MM.1S (cell line): ENCODE data around the gene ITGB3BP.

Source experiments
- DNase-seq: peaks from one replicate; pipeline ENCODE4 v3.0.0-alpha.2; 2015
- H2AFZ ChIP-seq: fragments of 300-600 bp; sonication (generic); 2 replicates; pipeline ENCODE4 v1.6.0; 2016; ENCODE audit warnings: antibody characterized with exemption, low read length
- H3F3A ChIP-seq: fragments of 300-600 bp; sonication (generic); 2 replicates; pipeline ENCODE4 v1.6.1; 2016; ENCODE audit warnings: mild to moderate bottlenecking, antibody characterized with exemption, low read length, moderate library complexity, mixed read lengths; ENCODE audit not compliant: insufficient read depth
- H3K27ac ChIP-seq: fragments of 300-600 bp; sonication (generic); 2 replicates; pipeline ENCODE4 v1.5.1; 2016; ENCODE audit warnings: mild to moderate bottlenecking, low read length
- H3K27me3 ChIP-seq: fragments of 300-600 bp; sonication (generic); replicated peaks from 2 replicates; pipeline ENCODE4 v1.6.0; 2016; ENCODE audit warnings: low read length; ENCODE audit not compliant: insufficient read depth
- H3K36me3 ChIP-seq: fragments of 300-600 bp; sonication (generic); replicated peaks from 2 replicates; pipeline ENCODE4 v1.6.1; 2016; ENCODE audit warnings: mild to moderate bottlenecking, low read length, mixed read lengths; ENCODE audit not compliant: insufficient read depth
- H3K4me1 ChIP-seq: fragments of 300-600 bp; sonication (generic); 2 replicates; pipeline ENCODE4 v1.6.1; 2016; ENCODE audit warnings: low read length, mixed read lengths
- H3K4me2 ChIP-seq: fragments of 300-600 bp; sonication (generic); 2 replicates; pipeline ENCODE4 v1.6.0; 2016; ENCODE audit warnings: low read depth, low read length
- H3K4me3 ChIP-seq: fragments of 300-600 bp; sonication (generic); 2 replicates; pipeline ENCODE4 v1.5.1; 2016; ENCODE audit warnings: low read length, mixed read lengths
- H3K79me2 ChIP-seq: fragments of 300-600 bp; sonication (generic); 2 replicates; pipeline ENCODE4 v1.6.1; 2016; ENCODE audit warnings: mixed run types, low read length, mixed read lengths
- H3K9ac ChIP-seq: fragments of 300-600 bp; sonication (generic); 2 replicates; pipeline ENCODE4 v1.6.1; 2016; ENCODE audit warnings: low read length, mixed read lengths
- H3K9me2 ChIP-seq: fragments of 300-600 bp; sonication (generic); replicated peaks from 2 replicates; pipeline ENCODE4 v1.6.1; 2016; ENCODE audit warnings: mild to moderate bottlenecking, low read length, mixed read lengths; ENCODE audit not compliant: insufficient read depth
- H3K9me3 ChIP-seq: fragments of 300-600 bp; sonication (generic); replicated peaks from 2 replicates; pipeline ENCODE4 v1.6.1; 2016; ENCODE audit warnings: mild to moderate bottlenecking, low read length, mixed read lengths; ENCODE audit not compliant: insufficient read depth
- H4K20me1 ChIP-seq: fragments of 300-600 bp; sonication (generic); 2 replicates; pipeline ENCODE4 v1.6.1; 2016; ENCODE audit warnings: mild to moderate bottlenecking, low read length, moderate library complexity, mixed read lengths; ENCODE audit not compliant: insufficient read depth
- EZH2 ChIP-seq: fragments of 300-600 bp; sonication (generic); optimal IDR thresholded peaks from 2 replicates; pipeline ENCODE3; 2017; ENCODE audit warnings: low read depth, mild to moderate bottlenecking, antibody characterized with exemption, low read length, mixed read lengths
- EZH2phosphoT487 ChIP-seq: fragments of 300-600 bp; sonication (generic); IDR thresholded peaks from 2 replicates; pipeline ENCODE4 v1.6.1; 2018; ENCODE audit warnings: antibody characterized with exemption, low read length
- TF ChIP-seq, protein P1 (sequence below): fragments of 300-600 bp; sonication (generic); IDR thresholded peaks from 2 replicates; pipeline ENCODE4 v1.5.1; 2016; ENCODE audit warnings: antibody characterized with exemption, low read length, mixed read lengths

Gene ITGB3BP

DNA sequence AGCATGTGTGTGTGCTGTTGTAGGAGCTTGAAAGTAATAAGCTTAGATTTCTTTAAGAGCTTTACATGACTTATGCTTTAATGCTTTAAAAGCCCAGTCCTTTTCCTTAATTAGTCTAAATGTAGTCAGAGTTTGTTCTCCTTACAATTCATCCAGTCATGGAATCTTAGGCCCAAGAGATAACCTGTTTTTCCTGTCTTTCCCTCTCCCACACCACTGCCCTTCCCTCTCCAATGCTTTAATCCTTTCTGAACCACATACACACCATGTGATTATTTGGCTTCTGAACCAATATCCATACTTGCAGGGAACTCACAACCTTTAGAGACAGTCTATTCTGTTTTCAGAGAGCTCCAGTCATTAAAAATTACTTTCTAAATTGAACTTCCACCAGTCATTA lies 118.0 kb downstream of the ITGB3BP start:
- Histone ChIP-seq H3K27me3 (no peaks in the 10 kb centered on the region), H3K9ac (no peak overlapping the region), H3F3A (no peaks in the 10 kb centered on the region), H3K27ac (no peak overlapping the region), H4K20me1 (no peaks in the 10 kb centered on the region), H3K4me3 (no peak overlapping the region), H3K79me2 (no peaks in the 10 kb centered on the region), H3K4me1 (no peaks in the 10 kb centered on the region), H3K9me2 (no peaks in the 10 kb centered on the region), H3K4me2 (no peak overlapping the region), H3K36me3 (no peaks in the 10 kb centered on the region), H2AFZ (no peak overlapping the region), H3K9me3 (no peaks in the 10 kb centered on the region)
- TF ChIP-seq EZH2 (no peak), EZH2phosphoT487 (no peak)
- TF ChIP-seq, protein P1, sequence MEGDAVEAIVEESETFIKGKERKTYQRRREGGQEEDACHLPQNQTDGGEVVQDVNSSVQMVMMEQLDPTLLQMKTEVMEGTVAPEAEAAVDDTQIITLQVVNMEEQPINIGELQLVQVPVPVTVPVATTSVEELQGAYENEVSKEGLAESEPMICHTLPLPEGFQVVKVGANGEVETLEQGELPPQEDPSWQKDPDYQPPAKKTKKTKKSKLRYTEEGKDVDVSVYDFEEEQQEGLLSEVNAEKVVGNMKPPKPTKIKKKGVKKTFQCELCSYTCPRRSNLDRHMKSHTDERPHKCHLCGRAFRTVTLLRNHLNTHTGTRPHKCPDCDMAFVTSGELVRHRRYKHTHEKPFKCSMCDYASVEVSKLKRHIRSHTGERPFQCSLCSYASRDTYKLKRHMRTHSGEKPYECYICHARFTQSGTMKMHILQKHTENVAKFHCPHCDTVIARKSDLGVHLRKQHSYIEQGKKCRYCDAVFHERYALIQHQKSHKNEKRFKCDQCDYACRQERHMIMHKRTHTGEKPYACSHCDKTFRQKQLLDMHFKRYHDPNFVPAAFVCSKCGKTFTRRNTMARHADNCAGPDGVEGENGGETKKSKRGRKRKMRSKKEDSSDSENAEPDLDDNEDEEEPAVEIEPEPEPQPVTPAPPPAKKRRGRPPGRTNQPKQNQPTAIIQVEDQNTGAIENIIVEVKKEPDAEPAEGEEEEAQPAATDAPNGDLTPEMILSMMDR, result no peak
- no peak for DNase-seq

DNA sequence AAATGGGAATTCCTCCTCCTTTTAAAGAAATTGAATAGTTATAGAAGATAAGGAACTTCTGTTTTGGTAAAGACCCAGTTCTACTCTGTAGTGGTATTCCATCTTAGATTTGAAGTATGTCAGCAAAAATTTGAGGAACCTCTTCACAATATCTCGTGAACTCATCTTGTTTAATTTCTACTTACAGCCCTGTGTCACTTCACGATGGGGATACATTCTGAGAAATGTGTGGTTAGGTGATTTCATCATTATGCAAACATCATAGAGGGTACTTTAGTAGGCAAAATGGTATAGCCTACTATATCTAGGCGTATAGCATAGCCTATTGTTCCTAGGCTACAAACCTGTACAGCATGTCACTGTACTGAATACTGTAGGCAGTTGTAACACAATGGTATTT lies 119.6 kb downstream of the ITGB3BP start:
- H3K9me3 ChIP-seq, result no peaks in the 10 kb centered on the region
- TF ChIP-seq EZH2 (no peak), EZH2phosphoT487 (no peak)
- TF ChIP-seq, protein P1, result no peak

GRCh38 chr1:63401945-63402344 lies 121.1 kb downstream of the ITGB3BP start:
- Histone ChIP-seq H3K9me2 (no peaks in the 10 kb centered on the region), H3K27ac (no peak overlapping the region), H3K9ac (no peak overlapping the region), H3K36me3 (no peaks in the 10 kb centered on the region), H3K79me2 (no peaks in the 10 kb centered on the region), H3K4me3 (no peak overlapping the region), H4K20me1 (no peaks in the 10 kb centered on the region), H3K27me3 (no peaks in the 10 kb centered on the region), H3F3A (no peaks in the 10 kb centered on the region), H3K9me3 (no peaks in the 10 kb centered on the region), H3K4me1 (no peaks in the 10 kb centered on the region), H2AFZ (no peak overlapping the region), H3K4me2 (no peak overlapping the region)
- TF ChIP-seq EZH2phosphoT487 (no peak), EZH2 (no peak)
- TF ChIP-seq, protein P1, result no peak
- DNase-seq, result no peak

More for the DNA sequence above, 119.6 kb downstream of the ITGB3BP start:
- H3K4me1 ChIP-seq, result no peaks in the 10 kb centered on the region
- no peaks in the 10 kb centered on the region for H3K79me2 ChIP-seq
- no peaks in the 10 kb centered on the region for H3K9me2 ChIP-seq
- no peak for DNase-seq
- H3K36me3 ChIP-seq, result no peaks in the 10 kb centered on the region
- no peaks in the 10 kb centered on the region for H4K20me1 ChIP-seq
- no peak overlapping the region for H3K27ac ChIP-seq
- H3K4me3 ChIP-seq, result no peak overlapping the region
- no peak overlapping the region for H2AFZ ChIP-seq
- H3K4me2 ChIP-seq, result no peak overlapping the region
- no peaks in the 10 kb centered on the region for H3K27me3 ChIP-seq
- H3K9ac ChIP-seq, result no peak overlapping the region
- H3F3A ChIP-seq, result no peaks in the 10 kb centered on the region
